ENCODE results near the gene MYEOV.

Gene MYEOV

DNA sequence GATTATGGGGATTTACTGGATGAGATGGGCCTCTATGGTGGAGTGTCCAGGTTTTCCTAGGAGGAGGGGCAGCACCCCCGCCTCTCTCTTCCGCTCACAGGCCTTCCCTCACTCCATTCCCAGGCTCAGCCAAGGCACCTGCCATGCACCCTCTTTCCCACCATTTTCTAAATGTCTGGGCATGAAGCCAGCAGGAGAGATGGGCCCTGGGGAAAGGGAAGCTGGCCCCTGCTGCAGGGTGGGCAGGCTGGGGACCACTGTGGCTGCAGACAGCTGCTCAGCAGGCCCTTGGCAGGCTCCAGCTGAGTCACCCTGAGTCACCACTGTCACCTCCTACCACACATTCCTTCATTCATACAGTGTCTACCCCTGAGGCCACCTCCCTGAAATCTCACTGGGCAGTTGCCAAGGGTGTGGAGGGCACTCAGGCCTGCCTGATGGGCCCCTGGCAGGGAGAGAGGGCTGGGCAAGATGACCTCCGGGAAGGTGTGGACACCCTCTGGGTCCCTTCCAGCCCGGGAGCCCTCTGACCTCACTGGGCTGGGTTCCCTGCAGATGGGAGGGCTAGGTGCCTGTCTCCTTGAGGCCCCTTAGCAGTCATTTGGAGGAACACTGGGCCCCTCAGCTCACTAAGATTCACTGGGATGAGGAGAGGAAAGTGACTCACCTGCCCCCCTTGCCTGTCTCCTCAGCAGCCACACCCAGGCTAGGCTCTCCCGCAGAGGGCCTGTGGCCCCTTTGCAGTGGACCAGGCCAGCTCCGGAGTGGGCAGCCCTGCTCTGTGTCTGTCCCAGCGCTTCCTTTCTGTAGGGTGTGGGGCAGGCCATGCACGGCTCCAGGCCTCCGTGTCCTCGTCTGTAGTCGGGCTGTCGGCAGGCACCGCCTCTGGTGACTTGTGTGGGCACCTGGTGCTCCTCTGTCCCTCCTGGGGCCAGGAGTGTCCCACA, 7.8 kb downstream of the MYEOV start:
- H3K27ac ChIP-seq (ENCODE audit: low read length) = no peak overlapping the region
- no peaks in the 10 kb centered on the region for H3K9me3 ChIP-seq (ENCODE audit: control insufficient read depth, insufficient read depth, low read length)
- no peaks in the 10 kb centered on the region for H3K27me3 ChIP-seq (ENCODE audit: control insufficient read depth, insufficient read depth, low read length)
- WGBS (ENCODE audit: insufficient coverage, insufficient read length) = no CpG with 5 or more reads among the region's 13 CpGs
- no peaks in the 10 kb centered on the region; the same call in 1 of the 2 replicates for H3K4me1 ChIP-seq (ENCODE audit: control insufficient read depth, insufficient read depth, low read length)
- no peak overlapping the region for H3K4me3 ChIP-seq (ENCODE audit: low read length)
- DNase-seq (ENCODE audit: low read depth, low spot score) = no peak
- no peaks in the 10 kb centered on the region for H3K36me3 ChIP-seq (ENCODE audit: control insufficient read depth, insufficient read depth, low read length)

DNA sequence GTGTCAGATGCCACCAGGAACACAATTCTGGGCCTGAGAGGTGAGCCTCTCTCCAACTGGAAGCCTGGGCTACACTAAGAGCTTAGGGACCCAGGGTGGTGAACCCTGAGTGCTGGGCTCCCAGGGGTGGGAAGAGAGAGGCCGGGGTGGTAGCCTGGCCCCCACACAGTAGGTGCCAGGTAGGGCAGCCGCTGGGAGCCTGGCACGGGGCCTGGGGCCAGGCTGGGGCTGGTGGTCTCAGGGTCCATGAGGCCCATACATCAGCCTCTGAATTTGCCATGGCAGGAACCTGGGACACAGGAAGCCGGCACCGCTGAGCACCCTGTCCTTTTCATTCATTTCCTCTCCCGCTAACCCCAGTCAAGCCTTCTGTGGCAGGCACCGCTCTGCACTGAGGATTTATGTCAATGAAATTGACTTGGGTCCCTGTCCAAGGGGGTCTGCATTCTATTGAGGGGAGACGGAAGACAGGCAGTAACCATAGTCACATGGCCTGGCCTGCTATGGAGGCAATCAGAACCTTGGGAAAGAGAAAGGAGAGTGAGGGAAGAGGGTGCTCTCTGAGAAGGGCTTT, 8.6 kb downstream of the MYEOV start:
- Histone ChIP-seq H3K36me3 (ENCODE audit: control insufficient read depth, insufficient read depth, low read length) (no peaks in the 10 kb centered on the region), H3K27me3 (ENCODE audit: control insufficient read depth, insufficient read depth, low read length) (no peaks in the 10 kb centered on the region), H3K9me3 (ENCODE audit: control insufficient read depth, insufficient read depth, low read length) (no peaks in the 10 kb centered on the region), H3K27ac (ENCODE audit: low read length) (no peak overlapping the region), H3K4me3 (ENCODE audit: low read length) (no peak overlapping the region), H3K4me1 (ENCODE audit: control insufficient read depth, insufficient read depth, low read length) (no peaks in the 10 kb centered on the region; the same call in 1 of the 2 replicates)
- no CpG with 5 or more reads among the region's 8 CpGs for WGBS (ENCODE audit: insufficient coverage, insufficient read length)
- no peak for DNase-seq (ENCODE audit: low read depth, low spot score)

DNA sequence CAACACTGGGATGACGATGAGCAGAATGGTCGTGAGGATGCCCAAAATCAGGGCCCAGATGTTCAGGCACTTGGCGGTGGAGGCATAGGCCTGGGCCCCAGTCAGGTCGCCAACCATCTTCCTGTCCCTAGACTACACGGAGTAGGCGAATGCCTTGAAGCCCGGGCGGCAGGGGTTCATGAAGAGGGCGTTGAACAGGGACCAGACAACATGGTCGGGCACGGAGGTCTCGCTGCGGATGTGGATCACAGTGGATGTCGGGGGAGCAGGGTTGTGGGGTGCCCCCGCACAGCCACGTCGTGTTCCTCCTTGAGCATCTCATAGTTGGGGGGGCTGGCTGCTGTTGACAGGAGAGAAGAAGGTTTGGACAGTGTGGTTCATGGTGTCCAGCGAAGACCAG, 9.5 kb downstream of the MYEOV start:
- H3K27me3 ChIP-seq (ENCODE audit: control insufficient read depth, insufficient read depth, low read length) = no peaks in the 10 kb centered on the region
- H3K9me3 ChIP-seq (ENCODE audit: control insufficient read depth, insufficient read depth, low read length) = no peaks in the 10 kb centered on the region
- no peak overlapping the region for H3K4me3 ChIP-seq (ENCODE audit: low read length)
- H3K27ac ChIP-seq (ENCODE audit: low read length) = no peak overlapping the region
- WGBS (ENCODE audit: insufficient coverage, insufficient read length) = no CpG with 5 or more reads among the region's 18 CpGs
- H3K4me1 ChIP-seq (ENCODE audit: control insufficient read depth, insufficient read depth, low read length) = no peaks in the 10 kb centered on the region; the same call in 1 of the 2 replicates
- DNase-seq (ENCODE audit: low read depth, low spot score) = no peak
- H3K36me3 ChIP-seq (ENCODE audit: control insufficient read depth, insufficient read depth, low read length) = no peaks in the 10 kb centered on the region

DNA sequence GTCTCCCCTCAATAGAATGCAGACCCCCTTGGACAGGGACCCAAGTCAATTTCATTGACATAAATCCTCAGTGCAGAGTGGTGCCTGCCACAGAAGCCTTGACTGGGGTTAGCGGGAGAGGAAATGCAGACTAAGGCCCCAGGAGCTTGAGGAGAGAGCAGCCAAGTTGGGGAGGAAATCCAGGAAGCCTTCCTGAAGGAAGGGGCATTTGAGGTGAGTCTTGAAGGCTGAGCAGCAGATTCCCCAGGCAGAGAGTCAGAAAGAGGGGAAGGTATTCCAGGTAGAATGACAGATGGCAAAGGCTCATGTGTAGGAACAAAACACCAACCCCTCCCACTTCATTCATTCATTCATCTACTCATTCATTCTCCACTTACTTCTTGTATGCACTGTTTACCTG, 10.3 kb downstream of the MYEOV start:
- no peaks in the 10 kb centered on the region for H3K4me1 ChIP-seq (ENCODE audit: control insufficient read depth, insufficient read depth, low read length)
- no peak overlapping the region for H3K27ac ChIP-seq (ENCODE audit: low read length)
- no peaks in the 10 kb centered on the region for H3K36me3 ChIP-seq (ENCODE audit: control insufficient read depth, insufficient read depth, low read length)
- H3K27me3 ChIP-seq (ENCODE audit: control insufficient read depth, insufficient read depth, low read length) = no peaks in the 10 kb centered on the region
- no peak overlapping the region for H3K4me3 ChIP-seq (ENCODE audit: low read length)
- WGBS (ENCODE audit: insufficient coverage, insufficient read length) = no CpG with 5 or more reads among the region's 1 CpG
- no peak for DNase-seq (ENCODE audit: low read depth, low spot score)
- H3K9me3 ChIP-seq (ENCODE audit: control insufficient read depth, insufficient read depth, low read length) = no peaks in the 10 kb centered on the region

DNA sequence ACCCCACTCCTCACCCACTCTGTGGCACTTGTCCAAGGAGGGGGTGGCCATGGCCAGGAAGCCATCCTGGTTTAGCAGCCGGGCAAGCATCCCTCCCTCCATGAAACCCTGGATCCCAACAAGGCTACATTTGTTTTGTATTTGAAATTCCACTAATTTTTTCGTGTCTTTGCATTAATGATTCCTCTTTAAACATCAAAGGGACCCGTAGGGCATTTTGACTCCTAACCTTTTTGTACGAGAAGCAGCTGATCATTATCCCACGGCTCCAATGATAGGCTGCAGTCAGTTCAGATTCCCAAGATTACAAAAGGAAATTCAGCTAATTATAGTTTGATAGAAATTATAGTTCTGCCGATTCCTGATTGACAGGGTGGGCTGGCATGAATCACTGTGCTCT, 10.7 kb downstream of the MYEOV start:
- H3K4me3 ChIP-seq (ENCODE audit: low read length) = no peak overlapping the region
- no peak overlapping the region for H3K27ac ChIP-seq (ENCODE audit: low read length)
- DNase-seq (ENCODE audit: low read depth, low spot score) = no peak
- no peaks in the 10 kb centered on the region for H3K27me3 ChIP-seq (ENCODE audit: control insufficient read depth, insufficient read depth, low read length)
- no peaks in the 10 kb centered on the region for H3K36me3 ChIP-seq (ENCODE audit: control insufficient read depth, insufficient read depth, low read length)
- H3K9me3 ChIP-seq (ENCODE audit: control insufficient read depth, insufficient read depth, low read length) = no peaks in the 10 kb centered on the region
- no peaks in the 10 kb centered on the region for H3K4me1 ChIP-seq (ENCODE audit: control insufficient read depth, insufficient read depth, low read length)
- WGBS (ENCODE audit: insufficient coverage, insufficient read length) = no CpG with 5 or more reads among the region's 6 CpGs

DNA sequence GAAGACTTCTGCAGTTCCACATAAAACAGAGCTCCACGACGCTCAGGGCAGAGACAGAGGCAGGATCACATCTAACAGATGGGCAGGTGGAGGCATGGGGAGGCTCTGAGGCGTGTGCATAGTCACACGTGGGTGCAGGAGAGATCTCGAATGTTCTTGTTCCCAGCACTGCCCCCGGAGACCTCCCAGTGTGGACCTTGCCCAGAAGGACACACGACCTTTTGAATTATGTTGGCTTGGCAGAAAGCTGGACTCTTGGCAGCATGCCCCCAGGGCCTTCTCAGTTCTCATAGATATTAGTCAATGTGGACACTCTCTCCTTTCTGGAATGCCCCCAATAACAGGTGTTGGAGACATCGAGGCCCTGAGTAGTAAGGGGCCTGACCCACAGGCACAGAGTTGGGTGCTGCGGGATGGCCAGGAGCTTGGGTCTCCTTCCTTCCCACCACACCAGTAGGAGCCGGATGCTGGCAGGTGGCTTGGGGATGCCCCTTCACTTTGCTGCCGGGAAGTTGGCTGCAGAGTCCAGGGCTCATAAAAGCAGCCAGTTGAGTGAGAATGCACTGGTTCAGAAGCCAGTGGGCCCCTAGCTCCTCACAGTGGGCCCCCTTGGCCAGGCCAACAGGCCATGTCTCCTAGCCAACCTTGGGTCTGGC, 12.1 kb downstream of the MYEOV start:
- no CpG with 5 or more reads among the region's 11 CpGs for WGBS (ENCODE audit: insufficient coverage, insufficient read length)
- H3K9me3 ChIP-seq (ENCODE audit: control insufficient read depth, insufficient read depth, low read length) = no peaks in the 10 kb centered on the region
- no peaks in the 10 kb centered on the region for H3K4me1 ChIP-seq (ENCODE audit: control insufficient read depth, insufficient read depth, low read length)
- H3K27me3 ChIP-seq (ENCODE audit: control insufficient read depth, insufficient read depth, low read length) = no peaks in the 10 kb centered on the region
- H3K36me3 ChIP-seq (ENCODE audit: control insufficient read depth, insufficient read depth, low read length) = no peaks in the 10 kb centered on the region
- DNase-seq (ENCODE audit: low read depth, low spot score) = no peak
- H3K4me3 ChIP-seq (ENCODE audit: low read length) = no peak overlapping the region
- H3K27ac ChIP-seq (ENCODE audit: low read length) = no peak overlapping the region

DNA sequence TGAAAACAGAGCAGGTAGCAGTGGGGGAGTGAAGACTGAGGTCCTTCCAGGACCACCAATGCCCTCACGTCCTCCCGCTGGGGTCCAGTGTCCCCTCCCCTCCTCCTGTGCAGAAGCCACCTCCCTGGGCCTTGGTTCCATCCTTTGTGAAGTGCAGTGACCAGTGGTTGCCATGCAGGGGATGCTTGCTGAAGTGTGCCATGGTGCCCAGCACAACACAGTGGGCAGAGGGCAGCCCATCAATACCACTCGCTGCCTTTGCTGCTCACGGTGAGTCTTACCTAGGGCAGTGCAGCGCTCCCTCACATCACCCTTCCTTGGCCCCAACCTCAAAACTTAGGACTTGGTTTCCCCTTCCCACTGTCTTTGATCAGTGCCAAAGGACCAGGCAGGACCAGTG, 12.9 kb downstream of the MYEOV start:
- no peaks in the 10 kb centered on the region for H3K4me1 ChIP-seq (ENCODE audit: control insufficient read depth, insufficient read depth, low read length)
- no peaks in the 10 kb centered on the region for H3K36me3 ChIP-seq (ENCODE audit: control insufficient read depth, insufficient read depth, low read length)
- H3K27me3 ChIP-seq (ENCODE audit: control insufficient read depth, insufficient read depth, low read length) = no peaks in the 10 kb centered on the region
- DNase-seq (ENCODE audit: low read depth, low spot score) = no peak
- H3K27ac ChIP-seq (ENCODE audit: low read length) = no peak overlapping the region
- no peaks in the 10 kb centered on the region for H3K9me3 ChIP-seq (ENCODE audit: control insufficient read depth, insufficient read depth, low read length)
- H3K4me3 ChIP-seq (ENCODE audit: low read length) = no peak overlapping the region
- WGBS (ENCODE audit: insufficient coverage, insufficient read length) = no CpG with 5 or more reads among the region's 5 CpGs

DNA sequence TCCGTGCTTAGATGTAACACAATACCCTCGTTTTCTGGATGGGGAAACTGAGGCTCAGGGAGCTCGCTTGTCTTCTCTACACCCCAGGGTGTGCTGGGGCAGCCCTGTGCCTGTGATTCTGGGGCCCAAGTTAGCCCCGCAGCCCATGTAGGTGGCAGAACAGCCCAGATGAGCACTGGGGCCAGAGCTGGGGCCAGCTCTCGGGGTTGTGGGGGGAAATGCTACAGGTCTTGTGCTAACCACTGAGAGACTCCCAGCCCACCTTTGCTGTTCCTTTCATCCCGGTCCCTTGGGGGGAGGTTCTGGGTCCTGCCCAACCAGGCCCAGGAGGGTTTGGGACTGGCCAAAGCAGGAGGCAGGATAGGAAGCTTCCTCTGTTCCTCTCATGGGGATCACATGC, 13.5 kb downstream of the MYEOV start:
- H3K27me3 ChIP-seq (ENCODE audit: control insufficient read depth, insufficient read depth, low read length) = no peaks in the 10 kb centered on the region
- no peaks in the 10 kb centered on the region for H3K9me3 ChIP-seq (ENCODE audit: control insufficient read depth, insufficient read depth, low read length)
- no peak overlapping the region for H3K27ac ChIP-seq (ENCODE audit: low read length)
- no CpG with 5 or more reads among the region's 6 CpGs for WGBS (ENCODE audit: insufficient coverage, insufficient read length)
- DNase-seq (ENCODE audit: low read depth, low spot score) = no peak
- H3K36me3 ChIP-seq (ENCODE audit: control insufficient read depth, insufficient read depth, low read length) = no peaks in the 10 kb centered on the region
- no peaks in the 10 kb centered on the region for H3K4me1 ChIP-seq (ENCODE audit: control insufficient read depth, insufficient read depth, low read length)
- H3K4me3 ChIP-seq (ENCODE audit: low read length) = no peak overlapping the region

DNA sequence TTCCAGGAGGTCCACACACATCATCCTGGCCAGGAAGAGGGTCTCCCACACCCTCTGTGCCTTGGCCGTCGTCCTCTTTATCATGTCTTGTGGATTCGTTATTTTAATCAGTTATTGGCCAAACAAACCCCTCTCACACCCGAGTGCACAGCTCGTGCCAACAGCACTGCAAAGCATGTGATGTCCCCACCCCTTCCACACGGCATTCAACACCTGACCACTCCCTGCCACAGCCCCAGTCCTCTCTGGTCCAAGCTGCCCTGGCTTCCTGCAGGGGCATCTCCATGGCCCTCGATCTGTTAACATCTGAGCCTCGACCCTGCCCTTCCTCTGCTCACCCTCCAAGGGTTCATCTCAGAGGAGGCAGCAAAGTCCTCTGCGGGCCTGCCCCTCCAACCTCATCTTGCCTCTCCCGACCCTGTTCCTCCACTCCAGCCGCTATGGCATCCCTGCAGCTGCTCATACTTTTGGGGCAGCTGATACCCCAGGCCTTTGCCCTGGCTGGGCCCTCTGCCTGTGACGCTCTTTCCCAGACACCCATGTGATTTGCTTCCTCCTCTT, 14.0 kb downstream of the MYEOV start:
- H3K27ac ChIP-seq (ENCODE audit: low read length) = no peak overlapping the region

DNA sequence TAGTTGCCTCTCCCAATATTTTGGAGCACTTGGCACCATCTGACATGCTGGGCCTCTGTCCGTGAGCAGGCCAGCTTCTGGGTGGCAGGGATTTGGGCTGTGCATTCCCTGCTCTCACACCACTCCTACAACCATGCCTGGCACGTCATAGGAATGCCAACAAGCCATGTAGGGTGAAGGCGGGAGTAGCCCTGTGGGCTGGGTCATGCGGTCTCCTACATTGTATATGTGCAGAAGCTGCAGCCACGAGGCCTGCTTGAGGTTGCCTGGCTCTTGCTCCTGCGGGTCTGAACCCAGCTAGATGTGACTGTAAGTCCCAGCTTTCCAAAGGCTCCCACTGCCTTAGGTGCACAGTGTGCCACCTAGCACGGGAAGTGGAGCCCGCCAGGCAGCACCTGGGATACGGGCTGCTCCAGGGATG, 14.5 kb downstream of the MYEOV start:
- no peaks in the 10 kb centered on the region for H3K9me3 ChIP-seq (ENCODE audit: control insufficient read depth, insufficient read depth, low read length)
- H3K36me3 ChIP-seq (ENCODE audit: control insufficient read depth, insufficient read depth, low read length) = no peaks in the 10 kb centered on the region
- H3K4me1 ChIP-seq (ENCODE audit: control insufficient read depth, insufficient read depth, low read length) = no peaks in the 10 kb centered on the region
- DNase-seq (ENCODE audit: low read depth, low spot score) = no peak
- no peak overlapping the region for H3K4me3 ChIP-seq (ENCODE audit: low read length)
- WGBS (ENCODE audit: insufficient coverage, insufficient read length) = no CpG with 5 or more reads among the region's 9 CpGs
- no peaks in the 10 kb centered on the region for H3K27me3 ChIP-seq (ENCODE audit: control insufficient read depth, insufficient read depth, low read length)
- H3K27ac ChIP-seq (ENCODE audit: low read length) = no peak overlapping the region

More for the DNA sequence above, 14.0 kb downstream of the MYEOV start:
- DNase-seq (ENCODE audit: low read depth, low spot score) = no peak
- H3K36me3 ChIP-seq (ENCODE audit: control insufficient read depth, insufficient read depth, low read length) = no peaks in the 10 kb centered on the region
- no peaks in the 10 kb centered on the region for H3K4me1 ChIP-seq (ENCODE audit: control insufficient read depth, insufficient read depth, low read length)
- no CpG with 5 or more reads among the region's 12 CpGs for WGBS (ENCODE audit: insufficient coverage, insufficient read length)
- no peaks in the 10 kb centered on the region for H3K9me3 ChIP-seq (ENCODE audit: control insufficient read depth, insufficient read depth, low read length)
- no peak overlapping the region for H3K4me3 ChIP-seq (ENCODE audit: low read length)
- H3K27me3 ChIP-seq (ENCODE audit: control insufficient read depth, insufficient read depth, low read length) = no peaks in the 10 kb centered on the region

Data from iPS DF 6.9 (cell line).